Activated naive CD4-positive, alpha-beta T cell treated with anti-CD3 and anti-CD28 coated beads, Interleukin-2, amount 10 ng/mL, durations not matched to agents 7 days and 5 days (primary cell): ENCODE results near the gene EML3.
A peak's percentile ranks its signal among the peaks of the same experiment; 100 is the strongest.

Experiments used
- CTCF ChIA-PET: fragments of 350-600 bp; sonication (Branson Sonifier 250); formaldehyde crosslinking; loops from one replicate; lab custom pipeline; 2021; ENCODE audit warnings: antibody characterized with exemption; lab: Charles Lee
- DNase-seq: peaks from one replicate; pipeline ENCODE4 v3.0.0-alpha.2; 2020
- H3K27ac Mint-ChIP-seq: one replicate; pipeline ENCODE4 v1.8.0; 2021; ENCODE audit warnings: mild to moderate bottlenecking, moderate library complexity, mixed read lengths
- H3K27me3 Mint-ChIP-seq: one replicate; pipeline ENCODE4 v1.8.0; 2021; ENCODE audit warnings: mild to moderate bottlenecking, mixed read lengths
- H3K36me3 Mint-ChIP-seq: one replicate; pipeline ENCODE4 v1.8.0; 2021; ENCODE audit warnings: mixed read lengths
- H3K4me1 Mint-ChIP-seq: one replicate; pipeline ENCODE4 v1.8.0; 2021; ENCODE audit warnings: mixed read lengths
- H3K4me3 Mint-ChIP-seq: one replicate; pipeline ENCODE4 v1.8.0; 2021; ENCODE audit warnings: mild to moderate bottlenecking, moderate library complexity, mixed read lengths
- H3K9me3 Mint-ChIP-seq: one replicate; pipeline ENCODE4 v1.8.0; 2021; ENCODE audit warnings: mixed read lengths

EML3 gene

GRCh38 chr11:62611705-62612365 lies 740 bp downstream of the EML3 start:
- Mint-ChIP-seq H3K4me3 (peak overlapping the region; percentile 91), H3K9me3 (no peaks in the 10 kb centered on the region), H3K27me3 (no peaks in the 10 kb centered on the region), H3K27ac (peak overlapping the region; percentile 95), H3K4me1 (peaks cover 67% of the 10 kb centered on the region), H3K36me3 (peaks cover 47% of the 10 kb centered on the region)
- peak; percentile 48 for DNase-seq
- CTCF ChIA-PET = interaction anchor here (0.9 to 5.4 kb wide), 10 partner anchors 9 to 82 kb away, joined by 3 to 44 read pairs (median 5); partner anchors contain the start of genes B3GAT3, C11orf98, CSKMT and MTA2

DNA sequence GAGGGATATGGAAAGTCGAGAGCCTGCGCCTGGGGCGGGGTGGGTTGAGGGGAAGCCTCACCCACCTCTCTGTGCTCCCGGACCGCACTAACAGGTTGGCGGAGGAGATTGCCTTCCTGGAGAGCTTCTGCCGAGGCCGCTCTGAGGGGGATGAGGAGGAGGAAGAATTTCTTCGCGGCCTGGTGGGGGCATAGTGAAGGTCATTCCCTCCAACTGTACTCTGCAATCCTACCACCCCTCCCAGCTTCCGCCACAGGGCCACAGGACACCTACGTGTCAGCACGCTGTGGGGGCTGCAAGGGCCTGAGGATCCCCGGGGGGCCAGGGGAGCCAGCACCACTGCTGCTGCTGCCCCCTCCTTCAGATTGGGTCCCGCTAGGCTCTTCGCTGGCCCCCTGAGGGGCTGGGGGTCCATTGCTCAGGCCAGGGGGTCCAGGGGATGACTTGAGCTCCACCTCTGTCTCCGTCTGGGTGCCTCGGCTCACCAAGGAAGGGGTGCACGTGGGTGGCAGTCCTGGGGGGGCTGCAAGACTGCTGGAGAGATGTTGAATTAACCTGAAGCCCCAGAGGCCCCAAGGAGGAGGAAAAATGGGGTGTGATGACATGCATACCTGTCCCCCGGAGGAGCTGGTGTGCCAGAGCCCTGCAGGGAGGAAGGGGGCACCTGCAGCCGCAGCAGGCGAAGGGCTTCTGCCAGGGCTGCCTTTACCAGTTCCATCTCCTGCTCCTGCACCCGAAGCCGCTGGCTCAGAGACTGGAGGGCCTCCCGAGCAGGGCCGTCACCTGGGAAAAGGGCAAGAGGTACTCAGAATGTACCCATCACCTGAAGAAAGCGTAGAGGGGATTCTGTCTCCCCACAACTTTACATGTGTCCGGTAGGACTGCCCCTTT lies 1.5 kb downstream of the EML3 start:
- Mint-ChIP-seq H3K4me1 (peaks cover 65% of the 10 kb centered on the region), H3K36me3 (peaks cover 45% of the 10 kb centered on the region), H3K27ac (peak overlapping the region; percentile 95), H3K27me3 (no peaks in the 10 kb centered on the region), H3K9me3 (no peaks in the 10 kb centered on the region), H3K4me3 (peak overlapping the region; percentile 91)
- DNase-seq = no peak
- CTCF ChIA-PET = interaction anchor here (0.9 to 5.4 kb wide), 11 partner anchors 9 to 83 kb away, joined by 3 to 44 read pairs (median 5); partner anchors contain the start of genes B3GAT3, C11orf98, CSKMT and MTA2

- peaks cover 65% of the 10 kb centered on the region for H3K4me1 Mint-ChIP-seq
- CTCF ChIA-PET = interaction anchor here (1.0 to 5.4 kb wide), 7 partner anchors 9 to 84 kb away, joined by 3 to 44 read pairs (median 6); partner anchors contain the start of genes C11orf98, CSKMT, MTA2 and TUT1
Observed at GRCh38 chr11:62610403-62610802, 2.2 kb downstream of the EML3 start.

GRCh38 chr11:62608776-62609175 lies 3.8 kb downstream of the EML3 start:
- peaks cover 56% of the 10 kb centered on the region for H3K36me3 Mint-ChIP-seq
- CTCF ChIA-PET = interaction anchor here (1.3 to 5.4 kb wide), 3 partner anchors 16 to 68 kb away, joined by 3 to 44 read pairs (median 3); partner anchors contain the start of gene TUT1
- no peaks in the 10 kb centered on the region for H3K27me3 Mint-ChIP-seq
- H3K4me3 Mint-ChIP-seq = no peak overlapping the region
- no peaks in the 10 kb centered on the region for H3K9me3 Mint-ChIP-seq
- H3K4me1 Mint-ChIP-seq = peaks cover 62% of the 10 kb centered on the region
- no peak for DNase-seq
- no peak overlapping the region for H3K27ac Mint-ChIP-seq

More at GRCh38 chr11:62610403-62610802, 2.2 kb downstream of the EML3 start:
- Mint-ChIP-seq H3K27me3 (no peaks in the 10 kb centered on the region), H3K4me3 (peak overlapping the region; percentile 91), H3K9me3 (no peaks in the 10 kb centered on the region), H3K27ac (peak overlapping the region; percentile 80), H3K36me3 (peaks cover 49% of the 10 kb centered on the region)
- DNase-seq = no peak

DNA sequence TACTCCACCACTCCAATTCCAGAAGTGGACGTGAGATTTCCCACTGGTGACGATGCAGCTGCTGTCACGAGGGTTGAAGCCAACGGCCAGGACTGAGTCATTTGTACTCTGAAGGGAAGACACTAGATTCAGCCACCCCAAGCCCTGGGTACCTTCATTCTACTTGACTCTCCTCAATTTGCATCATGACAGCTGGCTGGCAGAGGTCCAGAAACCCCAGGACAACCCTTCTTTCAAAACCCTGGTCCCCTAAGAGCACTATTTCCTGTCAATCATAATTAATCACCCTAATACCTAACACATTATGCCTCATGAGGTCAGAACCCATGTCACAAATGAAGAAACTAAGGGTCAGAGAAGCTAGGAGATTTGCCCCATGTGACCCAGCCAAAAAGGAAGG lies 4.9 kb downstream of the EML3 start:
- H3K36me3 Mint-ChIP-seq = peaks cover 66% of the 10 kb centered on the region
- CTCF ChIA-PET = interaction anchor here (1.1 to 1.6 kb wide), 5 partner anchors 15 to 86 kb away, joined by 3 read pairs; no protein-coding TSS in a partner anchor
- peaks cover 62% of the 10 kb centered on the region for H3K4me1 Mint-ChIP-seq

GRCh38 chr11:62605902-62606301 lies 6.7 kb downstream of the EML3 start:
- peaks cover 65% of the 10 kb centered on the region for H3K36me3 Mint-ChIP-seq
- CTCF ChIA-PET = no interaction called here
- no peaks in the 10 kb centered on the region for H3K27me3 Mint-ChIP-seq
- no peak overlapping the region for H3K4me3 Mint-ChIP-seq
- no peaks in the 10 kb centered on the region for H3K9me3 Mint-ChIP-seq
- H3K27ac Mint-ChIP-seq = peak overlapping the region; percentile 33
- no peak for DNase-seq
- H3K4me1 Mint-ChIP-seq = peaks cover 57% of the 10 kb centered on the region

More for the DNA sequence above, 4.9 kb downstream of the EML3 start:
- no peak for DNase-seq
- Mint-ChIP-seq H3K9me3 (no peaks in the 10 kb centered on the region), H3K4me3 (no peak overlapping the region), H3K27me3 (no peaks in the 10 kb centered on the region), H3K27ac (peak overlapping the region; percentile 8)

DNA sequence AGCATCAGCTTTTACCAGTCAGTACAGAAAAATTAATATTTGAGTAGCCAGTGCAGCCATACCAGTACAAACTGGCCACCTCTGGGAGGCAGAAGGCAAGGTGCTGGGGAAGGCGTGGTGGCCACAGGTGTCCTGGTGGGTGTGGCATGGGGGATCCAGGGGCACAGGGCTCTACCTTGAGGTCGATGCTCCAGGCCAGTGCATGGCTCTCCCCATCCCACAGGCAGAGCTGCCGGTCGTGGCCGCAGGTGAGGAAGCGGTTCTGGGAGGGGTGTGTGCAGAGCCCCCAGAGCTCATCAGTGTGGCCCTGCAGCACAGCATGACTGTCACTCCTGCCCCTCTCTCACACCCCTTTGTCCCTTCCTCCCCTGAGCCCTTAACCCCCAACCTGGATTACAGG lies 7.1 kb downstream of the EML3 start:
- Mint-ChIP-seq H3K4me3 (no peak overlapping the region), H3K4me1 (peaks cover 53% of the 10 kb centered on the region), H3K27ac (no peak overlapping the region), H3K27me3 (no peaks in the 10 kb centered on the region), H3K36me3 (peaks cover 65% of the 10 kb centered on the region), H3K9me3 (no peaks in the 10 kb centered on the region)
- DNase-seq = no peak
- CTCF ChIA-PET = no interaction called here

GRCh38 chr11:62604460-62605120 lies 8.0 kb downstream of the EML3 start:
- Mint-ChIP-seq H3K9me3 (no peaks in the 10 kb centered on the region), H3K4me3 (no peak overlapping the region), H3K27ac (no peak overlapping the region), H3K4me1 (peaks cover 52% of the 10 kb centered on the region), H3K36me3 (peaks cover 65% of the 10 kb centered on the region), H3K27me3 (no peaks in the 10 kb centered on the region)
- CTCF ChIA-PET = interaction anchor here (1.7 kb wide), 1 partner anchor 12 kb away, joined by 5 read pairs; the partner anchor contains the start of gene TUT1
- no peak for DNase-seq

DNA sequence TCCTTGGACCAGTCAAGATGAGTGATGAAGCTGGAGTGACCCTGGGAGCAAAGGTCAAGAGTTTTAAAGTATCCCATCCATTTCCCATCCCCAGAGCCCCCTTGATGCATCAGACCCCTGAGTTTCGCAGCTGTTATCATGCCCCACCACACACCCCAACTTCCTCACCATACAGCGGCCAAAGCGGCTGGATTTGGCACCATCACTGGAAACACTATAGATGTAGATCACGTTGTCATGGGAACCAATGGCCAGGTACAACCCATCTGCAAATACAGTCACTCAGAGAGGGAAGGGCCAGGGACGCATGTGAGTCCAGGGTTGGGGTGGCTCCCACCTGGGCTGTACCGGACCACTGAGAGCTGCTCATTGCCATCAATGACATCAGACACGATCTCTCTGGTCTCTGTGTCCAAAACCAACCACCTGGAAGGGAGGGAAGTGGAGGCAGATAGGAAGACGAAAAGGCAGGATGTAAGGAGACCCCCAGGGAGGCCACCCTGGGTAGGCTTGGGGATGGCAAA lies 8.7 kb downstream of the EML3 start:
- H3K4me1 Mint-ChIP-seq = peaks cover 52% of the 10 kb centered on the region
- CTCF ChIA-PET = interaction anchor here (0.9 to 1.7 kb wide), 2 partner anchors 10 to 12 kb away, joined by 3 to 5 read pairs; partner anchors contain the start of gene TUT1
- no peaks in the 10 kb centered on the region for H3K27me3 Mint-ChIP-seq
- H3K4me3 Mint-ChIP-seq = peak overlapping the region; percentile 50
- DNase-seq = no peak
- no peaks in the 10 kb centered on the region for H3K9me3 Mint-ChIP-seq
- peak overlapping the region; percentile 28 for H3K27ac Mint-ChIP-seq
- peaks cover 68% of the 10 kb centered on the region for H3K36me3 Mint-ChIP-seq

GRCh38 chr11:62603072-62603408 lies 9.5 kb downstream of the EML3 start:
- no peaks in the 10 kb centered on the region for H3K9me3 Mint-ChIP-seq
- H3K27me3 Mint-ChIP-seq = no peaks in the 10 kb centered on the region
- CTCF ChIA-PET = interaction anchor here (0.9 to 1.7 kb wide), 2 partner anchors 9 to 11 kb away, joined by 3 to 5 read pairs; partner anchors contain the start of gene TUT1
- peaks cover 54% of the 10 kb centered on the region for H3K4me1 Mint-ChIP-seq
- H3K36me3 Mint-ChIP-seq = peaks cover 72% of the 10 kb centered on the region
- peak overlapping the region; percentile 50 for H3K4me3 Mint-ChIP-seq
- peak overlapping the region; percentile 75 for H3K27ac Mint-ChIP-seq
- no peak for DNase-seq

GRCh38 chr11:62602141-62603071 lies 10.2 kb downstream of the EML3 start:
- no peak for DNase-seq
- CTCF ChIA-PET = interaction anchor here (0.9 to 2.1 kb wide), 6 partner anchors 9 to 91 kb away, joined by 3 to 16 read pairs (median 8); partner anchors contain the start of genes B3GAT3, EML3, LRRN4CL and TUT1
- peak overlapping the region; percentile 87 for H3K4me3 Mint-ChIP-seq
- peaks cover 54% of the 10 kb centered on the region for H3K4me1 Mint-ChIP-seq
- no peaks in the 10 kb centered on the region for H3K27me3 Mint-ChIP-seq
- H3K27ac Mint-ChIP-seq = peak overlapping the region; percentile 96
- peaks cover 72% of the 10 kb centered on the region for H3K36me3 Mint-ChIP-seq
- H3K9me3 Mint-ChIP-seq = no peaks in the 10 kb centered on the region

DNA sequence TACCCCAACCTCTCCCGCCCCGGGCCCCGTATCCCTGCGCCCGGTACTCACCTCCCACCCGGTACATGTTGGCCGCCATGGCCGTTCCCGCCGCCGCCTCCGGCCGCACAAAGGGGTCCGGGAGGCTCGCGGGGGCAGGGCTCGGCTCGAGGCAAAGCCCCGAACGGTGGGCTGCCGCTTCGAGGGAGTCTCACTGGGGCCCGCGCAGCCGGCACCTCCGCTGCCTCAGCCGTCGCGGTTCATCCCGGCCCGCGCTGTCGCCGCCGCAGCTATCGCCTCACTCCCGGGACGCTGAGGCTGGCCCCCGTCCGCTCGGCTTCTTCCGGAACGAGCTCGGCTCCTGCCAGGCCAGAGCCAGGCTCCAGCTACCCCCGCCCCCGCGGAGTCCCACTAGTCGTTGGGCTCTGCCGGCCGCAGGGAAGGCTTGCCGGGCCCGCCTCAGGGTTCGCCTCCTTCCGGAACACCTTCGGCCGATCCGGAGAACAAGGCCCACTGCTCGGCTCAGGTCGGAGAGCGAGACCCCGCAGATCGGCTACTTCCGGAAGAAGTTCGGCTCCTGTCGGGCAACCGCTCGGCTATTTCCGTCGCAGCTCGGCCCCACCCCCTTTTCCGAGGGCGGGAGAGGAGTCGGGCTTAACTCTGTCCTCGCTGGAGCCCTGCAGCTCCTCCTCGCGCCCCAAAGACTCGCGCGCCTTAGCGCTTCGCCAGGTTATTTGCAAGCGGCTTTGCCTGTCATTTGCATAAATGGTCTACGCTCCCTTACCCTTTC lies 11.0 kb downstream of the EML3 start, which contains the start of gene MTA2:
MTA2 (minus strand) TSS at position 494 of the 769 bp plus-strand sequence; CDS start at position 79, 415 bp downstream.
- Mint-ChIP-seq H3K9me3 (no peaks in the 10 kb centered on the region), H3K27me3 (no peaks in the 10 kb centered on the region), H3K36me3 (peaks cover 71% of the 10 kb centered on the region), H3K4me3 (peak within 1 kb of the TSS; percentile 87), H3K4me1 (peaks cover 58% of the 10 kb centered on the region), H3K27ac (peak within 1 kb of the TSS; percentile 96)
- CTCF ChIA-PET = interaction anchor here (0.9 to 2.1 kb wide), 6 partner anchors 10 to 92 kb away, joined by 3 to 16 read pairs (median 8); partner anchors contain the start of genes B3GAT3, EML3, LRRN4CL and TUT1
- DNase-seq = peak; percentile 100
